ENCODE measurements around the gene PPM1A.

DNA sequence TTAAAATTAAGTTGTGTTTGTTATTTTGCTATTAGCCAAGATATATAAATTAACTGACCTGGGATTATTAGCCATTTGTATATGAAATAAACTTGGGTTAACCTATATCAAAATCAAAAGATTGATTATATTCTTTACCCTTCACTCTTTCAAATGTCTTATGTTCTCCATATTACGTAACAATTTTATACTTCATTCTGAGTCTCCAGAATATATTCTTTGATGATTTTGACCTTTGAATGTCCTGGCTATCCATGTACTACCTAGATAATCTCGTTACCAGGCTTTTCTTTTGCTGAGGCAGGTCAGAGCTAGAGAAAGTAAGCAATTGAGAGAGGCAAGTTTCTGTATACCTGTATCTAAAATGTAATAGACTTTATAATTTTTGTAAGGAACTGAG is 3.6 kb downstream of the PPM1A start:
- TF ChIP-seq, protein P1, sequence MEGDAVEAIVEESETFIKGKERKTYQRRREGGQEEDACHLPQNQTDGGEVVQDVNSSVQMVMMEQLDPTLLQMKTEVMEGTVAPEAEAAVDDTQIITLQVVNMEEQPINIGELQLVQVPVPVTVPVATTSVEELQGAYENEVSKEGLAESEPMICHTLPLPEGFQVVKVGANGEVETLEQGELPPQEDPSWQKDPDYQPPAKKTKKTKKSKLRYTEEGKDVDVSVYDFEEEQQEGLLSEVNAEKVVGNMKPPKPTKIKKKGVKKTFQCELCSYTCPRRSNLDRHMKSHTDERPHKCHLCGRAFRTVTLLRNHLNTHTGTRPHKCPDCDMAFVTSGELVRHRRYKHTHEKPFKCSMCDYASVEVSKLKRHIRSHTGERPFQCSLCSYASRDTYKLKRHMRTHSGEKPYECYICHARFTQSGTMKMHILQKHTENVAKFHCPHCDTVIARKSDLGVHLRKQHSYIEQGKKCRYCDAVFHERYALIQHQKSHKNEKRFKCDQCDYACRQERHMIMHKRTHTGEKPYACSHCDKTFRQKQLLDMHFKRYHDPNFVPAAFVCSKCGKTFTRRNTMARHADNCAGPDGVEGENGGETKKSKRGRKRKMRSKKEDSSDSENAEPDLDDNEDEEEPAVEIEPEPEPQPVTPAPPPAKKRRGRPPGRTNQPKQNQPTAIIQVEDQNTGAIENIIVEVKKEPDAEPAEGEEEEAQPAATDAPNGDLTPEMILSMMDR (IDR thresholded peaks at IDR 0.05; ENCODE audit: borderline replicate concordance, extremely low read depth, low read length, poor library complexity, severe bottlenecking) = no peak
- TF ChIP-seq EZH2 (IDR thresholded peaks at IDR 0.05; ENCODE audit: borderline replicate concordance, low read depth, low read length, severe bottlenecking) = no peak

Data from DND-41 (cell line).